Activated CD4-positive, CD25-positive, alpha-beta regulatory T cell treated with anti-CD3 and anti-CD28 coated beads, Interleukin-2, amount 50 U/mL, for 16 hours (primary cell): Measurements from ENCODE around the gene ADGRG6.

ENCODE experiments used
- DNase-seq: peaks from one replicate; pipeline ENCODE4 v3.0.0-alpha.2; 2020; ENCODE audit warnings: low read depth, low spot score

ADGRG6 gene

DNA sequence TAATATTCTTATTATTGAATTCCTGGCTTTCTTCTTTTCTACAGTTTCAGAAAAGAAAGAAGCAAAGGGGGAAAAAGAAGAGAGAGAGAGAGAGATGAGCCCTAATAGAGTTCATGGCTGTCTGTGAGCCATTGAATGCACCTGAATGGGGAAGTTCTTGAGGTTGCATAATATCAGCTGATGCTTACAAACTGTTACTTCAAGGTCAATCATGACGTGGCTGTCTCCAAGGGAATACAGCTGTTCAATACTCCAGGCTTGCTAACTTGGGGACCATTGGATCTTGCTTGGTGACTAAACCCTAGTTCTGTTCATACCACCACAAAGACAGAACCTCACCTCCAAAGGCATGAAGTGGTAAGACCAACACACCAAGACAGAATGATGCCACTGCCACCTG is 180.4 kb downstream of the ADGRG6 start:
- no peak for DNase-seq

DNA sequence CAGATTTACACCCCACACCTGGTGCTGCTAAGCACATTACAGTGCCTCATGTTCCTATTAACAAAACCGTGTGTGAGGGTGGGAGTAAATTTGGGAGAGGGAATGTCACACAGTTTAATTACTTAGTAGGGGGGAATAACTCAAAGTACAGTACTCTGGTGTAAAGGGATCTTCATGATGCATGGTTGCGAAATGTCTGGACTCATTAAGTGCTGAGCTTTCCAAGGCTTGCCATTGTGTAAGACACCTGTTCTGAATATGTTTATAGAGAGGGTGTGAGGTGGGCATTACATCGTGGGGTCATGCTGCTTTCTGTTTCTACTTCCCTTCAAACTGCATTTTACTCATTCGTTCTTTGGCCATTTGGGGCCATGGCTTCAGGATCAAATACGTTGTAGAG is 181.2 kb downstream of the ADGRG6 start:
- no peak for DNase-seq

DNA sequence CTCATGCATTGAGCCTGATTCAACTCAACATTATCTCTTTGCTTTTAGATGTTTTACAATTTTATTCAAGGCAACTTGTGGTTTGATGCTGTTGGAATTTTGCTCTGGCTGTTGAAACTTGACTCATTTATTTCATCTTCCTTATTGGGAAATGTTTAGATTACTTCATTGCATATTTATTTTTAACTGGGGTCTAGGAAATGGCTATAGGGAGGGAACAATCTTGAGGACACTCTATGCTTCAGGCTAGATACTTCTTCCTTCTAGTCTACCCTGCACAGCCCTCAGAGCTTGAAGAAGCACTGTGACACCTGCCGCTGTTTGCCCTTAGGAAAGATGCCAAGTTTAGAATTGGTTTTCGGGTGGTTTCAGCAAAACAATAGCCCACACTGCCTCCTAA is 183.4 kb downstream of the ADGRG6 start:
- DNase-seq, result no peak

DNA sequence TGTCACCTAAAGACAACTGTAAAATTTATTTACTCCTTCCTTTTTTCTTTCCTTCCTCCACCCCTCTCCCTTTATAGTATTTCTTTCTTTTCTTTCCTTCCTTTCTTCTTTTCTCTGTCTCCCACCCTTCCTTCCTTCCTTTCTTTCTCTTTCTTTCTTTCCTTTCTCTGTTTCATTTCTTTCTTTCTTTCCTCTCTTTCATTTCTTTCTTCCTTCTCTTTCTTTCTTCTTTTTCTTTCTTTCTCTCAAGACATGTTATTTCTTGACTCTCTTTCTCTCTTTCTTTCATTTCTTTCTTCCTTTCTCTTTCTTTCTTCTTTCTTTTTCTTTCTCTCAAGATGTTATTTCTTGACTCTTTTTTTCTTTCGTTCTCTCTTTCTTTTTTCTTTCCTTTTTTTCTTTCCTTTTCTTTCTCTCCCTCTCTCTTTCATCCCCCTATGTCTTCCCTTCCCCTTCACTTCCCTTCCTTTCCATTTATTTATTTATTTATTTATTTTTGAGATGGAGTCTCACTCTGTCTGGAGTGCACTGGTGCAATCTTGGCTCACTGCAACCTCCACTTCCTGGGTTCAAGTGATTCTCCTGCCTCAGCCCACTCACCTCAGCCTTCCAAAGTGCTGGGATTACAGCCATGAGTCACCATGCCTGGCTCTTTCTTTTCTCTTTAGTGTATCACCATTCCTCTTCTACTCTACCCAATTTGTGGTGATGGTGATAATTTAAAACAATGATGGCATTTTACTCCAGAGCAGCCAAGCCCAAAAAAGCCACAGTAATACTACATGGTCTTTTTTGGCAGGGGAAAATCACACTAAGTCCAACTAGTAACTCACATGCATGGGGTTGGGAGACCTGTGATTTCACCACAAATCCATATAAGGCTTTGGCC is 188.2 kb downstream of the ADGRG6 start:
- DNase-seq, result no peak
